Right lobe of liver (tissue), 6 donors: Measurements from ENCODE around the gene METAP2. TPM values are rescaled to one million over a fixed set of nuclear protein-coding genes. Genes with fewer than 3 reads are reported as not detected.
A peak's percentile ranks its signal among the peaks of the same experiment; 100 is the strongest.

ENCODE experiments used
- ATAC-seq, 4 donors: fragments of 200-7000 bp; cut with Tn5 transposase; one replicate each; pipeline ENCODE4 v1.9.1; 2020; ENCODE audit warnings: mild to moderate bottlenecking in 4 of 4, moderate library complexity in 4 of 4
- DNase-seq, 3 donors: peaks; one replicate each; pipeline ENCODE4 v3.0.0-alpha.2; 2020
- H3K27ac ChIP-seq, 3 donors: fragments of 200-600 bp; one replicate each; pipeline ENCODE4 v1.8.0; 2022
- H3K27me3 ChIP-seq, 2 donors: fragments of 200-600 bp; one replicate each; pipeline ENCODE4 v1.8.0; 2022
- H3K36me3 ChIP-seq, 4 donors: fragments of 200-600 bp; sonication (generic) in 1 of 4; one replicate each; pipeline versions ENCODE4 v1.5.1 to v1.8.0; 2017 to 2022; ENCODE audit warnings: control low read depth in 1 of 4
- H3K4me1 ChIP-seq, 4 donors: fragments of 200-600 bp; sonication (generic) in 1 of 4; one replicate each; pipeline versions ENCODE4 v1.5.1 to v1.8.0; 2017 to 2022; ENCODE audit warnings: control low read depth in 1 of 4
- H3K4me3 ChIP-seq, 3 donors: fragments of 200-600 bp; one replicate each; pipeline ENCODE4 v1.8.0; 2022
- H3K9me3 ChIP-seq, 4 donors: fragments of 200-600 bp; sonication (generic) in 1 of 4; one replicate each; pipeline versions ENCODE4 v1.5.1 to v1.8.0; 2017 to 2022; ENCODE audit warnings: control low read depth in 1 of 4
- CTCF ChIP-seq, 4 donors: fragments of 200-600 bp in 3 of 4; fragments of 450-650 bp in 1 of 4; IDR thresholded peaks; one replicate each; pipeline versions ENCODE4 v1.5.1 to v1.8.0; 2016 to 2022; ENCODE audit warnings: antibody characterized with exemption in 4 of 4, mild to moderate bottlenecking in 2 of 4
- POLR2A ChIP-seq: fragments of 450-650 bp; IDR thresholded peaks from one replicate; pipeline ENCODE4 v1.6.1; 2017; ENCODE audit warnings: antibody characterized with exemption, mild to moderate bottlenecking
- WGBS: methylation state at CpG from one replicate; pipeline ENCODE4 v1.1.6; 2018; ENCODE audit warnings: low coverage, low lambda C conversion rate; ENCODE audit not compliant: insufficient coverage; ENCODE audit errors: missing lambda C conversion rate; 5-methylcytosine and 5-hydroxymethylcytosine counted together
- intact Hi-C, 2 donors: fragments of 100-400 bp; cut with DNase I; formaldehyde crosslinking; loops; one replicate each; pipeline versions ENCODE4 v1.11.2 to v1.14.1; 2022
- total RNA-seq, 6 experiments: library from RNA; depleted of rRNA in 2 of 6; stranded (reverse); fragments of >200 nt in 2 of 6; fragmentation: NEBNext Ultra II Directional in 3 of 6; extraction: Animal tissue kit (Norgen Biotek cat#: 25700) in 3 of 6; gene quantifications; one replicate each; pipeline versions ENCODE4 v1.1.0 to v1.2.4, GENCODE V29; 2016 to 2023
- donor health status: DM: no; HTN: yes; CAD: no.
- donor health status: DM: no; HTN: no; CAD: no.
- donor health status: DM: no; HTN: no; CAD: no.
- donor health status: DM: no; HTN: yes; CAD: no.
- donor health status: DM: no; HTN: yes; CAD: no.

METAP2 gene
- total RNA-seq, 6 experiments from 2014 or later = 25.5 to 62.0 (median 34.0) TPM

GRCh38 chr12:95435355-95435754, 38.6 kb upstream of the METAP2 start:
- no peak overlapping the region for H3K27ac ChIP-seq
- no peak overlapping the region for H3K4me3 ChIP-seq
- WGBS = 93% methylated on average over 3 of the region's 3 CpGs
- H3K4me1 ChIP-seq = peaks cover 0 to 9% (median 0%) of the 10 kb centered on the region in 4 donors
- no peak for ATAC-seq
- intact Hi-C loops = no loop called here
- no peak for TF ChIP-seq POLR2A
- no peak for TF ChIP-seq CTCF (IDR thresholded peaks at IDR 0.05)
- no peaks in the 10 kb centered on the region for H3K9me3 ChIP-seq
- H3K27me3 ChIP-seq = no peaks in the 10 kb centered on the region
- no peak for DNase-seq
- H3K36me3 ChIP-seq = no peaks in the 10 kb centered on the region

- no peak overlapping the region for H3K27ac ChIP-seq
- no peaks in the 10 kb centered on the region for H3K9me3 ChIP-seq
- 24% methylated on average over 2 of the region's 2 CpGs for WGBS
- no peak overlapping the region for H3K4me3 ChIP-seq
- H3K36me3 ChIP-seq = no peaks in the 10 kb centered on the region
- no peak for DNase-seq
- no peaks in the 10 kb centered on the region for H3K27me3 ChIP-seq
- peak in 2 of 4 donors; percentile 48 to 51 for ATAC-seq
- no peak for TF ChIP-seq CTCF (IDR thresholded peaks at IDR 0.05)
- TF ChIP-seq POLR2A = no peak
- intact Hi-C loops = no loop called here
- H3K4me1 ChIP-seq = peaks cover 0 to 9% (median 0%) of the 10 kb centered on the region in 4 donors
Observed at GRCh38 chr12:95437565-95437964, 36.4 kb upstream of the METAP2 start.

GRCh38 chr12:95439461-95440230, 34.3 kb upstream of the METAP2 start:
- ATAC-seq = no peak
- 70% methylated on average over 9 of the region's 9 CpGs for WGBS

GRCh38 chr12:95440401-95440800, 33.6 kb upstream of the METAP2 start:
- Histone ChIP-seq H3K4me3 (no peak overlapping the region), H3K4me1 (peaks cover 0 to 9% (median 0%) of the 10 kb centered on the region in 4 donors), H3K27me3 (no peaks in the 10 kb centered on the region), H3K9me3 (no peaks in the 10 kb centered on the region), H3K27ac (no peak overlapping the region), H3K36me3 (no peaks in the 10 kb centered on the region)
- intact Hi-C loops = no loop called here
- WGBS = 79% methylated on average over 3 of the region's 3 CpGs
- no peak for ATAC-seq
- DNase-seq = no peak
- TF ChIP-seq POLR2A (no peak), CTCF (IDR thresholded peaks at IDR 0.05) (no peak)

More at GRCh38 chr12:95439461-95440230, 34.3 kb upstream of the METAP2 start:
- no peaks in the 10 kb centered on the region for H3K36me3 ChIP-seq
- H3K27me3 ChIP-seq = no peaks in the 10 kb centered on the region
- peaks cover 0 to 9% (median 0%) of the 10 kb centered on the region in 4 donors for H3K4me1 ChIP-seq
- H3K27ac ChIP-seq = no peak overlapping the region
- H3K9me3 ChIP-seq = no peaks in the 10 kb centered on the region
- no peak for TF ChIP-seq POLR2A
- no peak for TF ChIP-seq CTCF (IDR thresholded peaks at IDR 0.05)
- no peak for DNase-seq
- no peak overlapping the region for H3K4me3 ChIP-seq
- intact Hi-C loops = no loop called here
